ENCODE data around the gene GALNT17.

GRCh38 chr7:71442492-71443190 is 310.7 kb downstream of the GALNT17 start:
- TF ChIP-seq CTCF (IDR thresholded peaks at IDR 0.05) (no peak), POLR2A (IDR thresholded peaks at IDR 0.05) (no peak)

All from uterus (tissue), 2 donors.